ENCODE measurements around the gene CHRDL2. TPM values are rescaled to one million over a fixed set of nuclear protein-coding genes. Genes with fewer than 3 reads are reported as not detected.
"Not testable (repeated sequence)": the region's sequence is repeated elsewhere in the genome, so short reads cannot be mapped to it uniquely, and the experiment has no call there.

Gene CHRDL2
- total and polyA plus RNA-seq, 2 experiments from 2014 or later: not detected

- no peaks in the 10 kb centered on the region for H3K79me2 ChIP-seq (ENCODE audit: insufficient read depth)
- TF ChIP-seq EZH2 (IDR thresholded peaks at IDR 0.05; ENCODE audit: insufficient read depth, poor library complexity, severe bottlenecking) (no peak), EZH2phosphoT487 (IDR thresholded peaks at IDR 0.05; ENCODE audit: insufficient read depth, low read depth) (no peak)
- H3K9me2 ChIP-seq (ENCODE audit: insufficient read depth): no peaks in the 10 kb centered on the region
- H3K27ac ChIP-seq: no peak overlapping the region
- no peak overlapping the region for H3K4me2 ChIP-seq (ENCODE audit: unreplicated experiment)
- H3K9me3 ChIP-seq (ENCODE audit: low read depth): no peaks in the 10 kb centered on the region
- no peak overlapping the region for H2AFZ ChIP-seq
- no peaks in the 10 kb centered on the region for H3K4me1 ChIP-seq (ENCODE audit: insufficient read depth)
- no peak overlapping the region for H3K4me3 ChIP-seq
- no peak overlapping the region for H3K9ac ChIP-seq
- DNase-seq: no peak
- no peaks in the 10 kb centered on the region for H3K27me3 ChIP-seq (replicated peaks; ENCODE audit: insufficient read depth)
- in situ Hi-C loops (cut with MboI): no loop called here
- H3F3A ChIP-seq (ENCODE audit: insufficient read depth): no peaks in the 10 kb centered on the region
- H3K36me3 ChIP-seq (ENCODE audit: low read depth): no peaks in the 10 kb centered on the region
- WGBS, 2 experiments (ENCODE audit: low coverage in 1 of 2, low lambda C conversion rate in 2 of 2, missing lambda C conversion rate in 2 of 2): 89 to 93% methylated on average over 1 of the region's 1 CpG
- H4K20me1 ChIP-seq (ENCODE audit: insufficient read depth): no peaks in the 10 kb centered on the region
These were observed 67.9 kb downstream of the CHRDL2 start for GRCh38 chr11:74663315-74663714.

DNA sequence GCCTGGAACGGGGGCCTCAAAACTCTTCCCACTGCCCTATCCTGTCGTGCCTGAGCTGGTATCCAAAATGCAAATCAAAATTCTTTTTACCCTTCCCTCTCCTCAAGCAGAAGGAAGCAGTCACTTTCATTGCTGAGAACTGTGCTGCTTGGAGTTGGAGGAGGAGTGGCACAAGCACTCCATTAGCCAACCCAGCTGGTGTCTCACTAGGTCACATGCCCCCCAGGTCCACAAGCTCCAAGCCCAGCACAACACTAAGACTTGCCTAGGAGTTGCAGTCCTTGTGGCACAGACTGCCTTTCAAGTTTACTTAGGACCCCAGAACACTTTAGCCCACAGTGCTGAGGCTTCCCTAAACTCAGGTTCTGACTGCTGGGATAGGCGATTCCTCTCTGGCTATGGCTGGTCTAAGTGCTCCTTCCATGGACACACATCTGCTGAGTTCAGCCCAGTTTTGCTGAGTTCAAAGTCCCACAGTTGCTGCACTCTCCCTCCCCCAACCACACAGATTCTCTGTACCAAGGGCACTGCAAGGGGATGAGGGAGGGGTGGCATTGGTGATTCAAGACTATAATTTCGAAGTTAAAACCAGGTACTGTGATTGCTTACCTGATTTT, 68.6 kb downstream of the CHRDL2 start:
- no peak overlapping the region for H2AFZ ChIP-seq
- H3K27ac ChIP-seq: no peak overlapping the region
- no peaks in the 10 kb centered on the region for H3K9me2 ChIP-seq (ENCODE audit: insufficient read depth)
- no peaks in the 10 kb centered on the region for H3F3A ChIP-seq (ENCODE audit: insufficient read depth)
- TF ChIP-seq EZH2phosphoT487 (IDR thresholded peaks at IDR 0.05; ENCODE audit: insufficient read depth, low read depth): no peak
- no peak for TF ChIP-seq EZH2 (IDR thresholded peaks at IDR 0.05; ENCODE audit: insufficient read depth, poor library complexity, severe bottlenecking)
- H3K79me2 ChIP-seq (ENCODE audit: insufficient read depth): no peaks in the 10 kb centered on the region
- H3K4me2 ChIP-seq (ENCODE audit: unreplicated experiment): no peak overlapping the region
- H3K9ac ChIP-seq: no peak overlapping the region
- H3K4me3 ChIP-seq: no peak overlapping the region
- no peaks in the 10 kb centered on the region for H3K36me3 ChIP-seq (ENCODE audit: low read depth)
- 98 to 100% methylated on average over 4 of the region's 4 CpGs for WGBS, 2 experiments (ENCODE audit: low coverage in 1 of 2, low lambda C conversion rate in 2 of 2, missing lambda C conversion rate in 2 of 2)
- no peaks in the 10 kb centered on the region for H3K4me1 ChIP-seq (ENCODE audit: insufficient read depth)
- no peak for DNase-seq
- no peaks in the 10 kb centered on the region for H4K20me1 ChIP-seq (ENCODE audit: insufficient read depth)
- no peaks in the 10 kb centered on the region for H3K27me3 ChIP-seq (replicated peaks; ENCODE audit: insufficient read depth)
- H3K9me3 ChIP-seq (ENCODE audit: low read depth): no peaks in the 10 kb centered on the region
- in situ Hi-C loops (cut with MboI): no loop called here

- WGBS, 2 experiments (ENCODE audit: low coverage in 1 of 2, low lambda C conversion rate in 2 of 2, missing lambda C conversion rate in 2 of 2): 63 to 67% methylated on average over 3 of the region's 4 CpGs
- H3F3A ChIP-seq (ENCODE audit: insufficient read depth); H3K27ac ChIP-seq; H3K9ac ChIP-seq; H2AFZ ChIP-seq; H3K4me3 ChIP-seq; H3K4me2 ChIP-seq (ENCODE audit: unreplicated experiment); H3K9me2 ChIP-seq (ENCODE audit: insufficient read depth); DNase-seq; H3K9me3 ChIP-seq (ENCODE audit: low read depth); H3K27me3 ChIP-seq (replicated peaks; ENCODE audit: insufficient read depth); H3K79me2 ChIP-seq (ENCODE audit: insufficient read depth); H3K36me3 ChIP-seq (ENCODE audit: low read depth); in situ Hi-C loops (cut with MboI); H3K4me1 ChIP-seq (ENCODE audit: insufficient read depth); H4K20me1 ChIP-seq (ENCODE audit: insufficient read depth): not testable (repeated sequence)
These were observed 72.1 kb downstream of the CHRDL2 start for GRCh38 chr11:74659124-74659523.

- no peak overlapping the region for H2AFZ ChIP-seq
- DNase-seq: no peak
- in situ Hi-C loops (cut with MboI): no loop called here
- no peak overlapping the region for H3K4me2 ChIP-seq (ENCODE audit: unreplicated experiment)
- H3F3A ChIP-seq (ENCODE audit: insufficient read depth): no peaks in the 10 kb centered on the region
- H3K4me1 ChIP-seq (ENCODE audit: insufficient read depth): no peaks in the 10 kb centered on the region
- H3K79me2 ChIP-seq (ENCODE audit: insufficient read depth): no peaks in the 10 kb centered on the region
- H3K27me3 ChIP-seq (replicated peaks; ENCODE audit: insufficient read depth): no peaks in the 10 kb centered on the region
- no peaks in the 10 kb centered on the region for H4K20me1 ChIP-seq (ENCODE audit: insufficient read depth)
- no peaks in the 10 kb centered on the region for H3K36me3 ChIP-seq (ENCODE audit: low read depth)
- no peak overlapping the region for H3K4me3 ChIP-seq
- WGBS, 2 experiments (ENCODE audit: low coverage in 1 of 2, low lambda C conversion rate in 2 of 2, missing lambda C conversion rate in 2 of 2): 99 to 100% methylated on average over 5 of the region's 5 CpGs
- H3K9me3 ChIP-seq (ENCODE audit: low read depth): no peaks in the 10 kb centered on the region
- no peak overlapping the region for H3K9ac ChIP-seq
- H3K27ac ChIP-seq: no peak overlapping the region
- H3K9me2 ChIP-seq (ENCODE audit: insufficient read depth): no peaks in the 10 kb centered on the region
- TF ChIP-seq EZH2phosphoT487 (IDR thresholded peaks at IDR 0.05; ENCODE audit: insufficient read depth, low read depth) (no peak), EZH2 (IDR thresholded peaks at IDR 0.05; ENCODE audit: insufficient read depth, poor library complexity, severe bottlenecking) (no peak)
These were observed 76.2 kb downstream of the CHRDL2 start for GRCh38 chr11:74654976-74655375.

DNA sequence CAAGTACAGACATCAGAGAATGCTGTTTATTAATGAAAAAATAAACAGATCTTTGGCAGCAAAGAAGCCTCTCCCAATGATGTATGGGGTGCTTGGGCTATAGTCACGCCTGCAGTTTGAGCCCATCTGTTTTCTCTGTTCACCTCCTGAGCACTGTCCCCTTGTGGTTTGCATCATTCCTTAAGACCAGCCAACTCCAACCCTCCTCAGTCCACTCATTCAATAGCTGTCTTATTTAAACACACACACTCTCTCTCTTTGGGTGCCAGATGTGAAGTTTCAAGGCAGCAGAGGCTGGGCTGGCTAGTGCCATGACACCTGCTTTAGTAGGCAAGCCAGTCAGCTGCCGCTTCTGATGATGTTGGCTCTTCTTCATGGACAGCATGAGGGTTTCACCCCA, 80.7 kb downstream of the CHRDL2 start:
- Histone ChIP-seq H3K9me2 (ENCODE audit: insufficient read depth) (no peaks in the 10 kb centered on the region), H4K20me1 (ENCODE audit: insufficient read depth) (no peaks in the 10 kb centered on the region), H3K9me3 (ENCODE audit: low read depth) (no peaks in the 10 kb centered on the region), H3K36me3 (ENCODE audit: low read depth) (no peaks in the 10 kb centered on the region), H3K4me2 (ENCODE audit: unreplicated experiment) (no peak overlapping the region), H2AFZ (no peak overlapping the region), H3K4me1 (ENCODE audit: insufficient read depth) (no peaks in the 10 kb centered on the region), H3F3A (ENCODE audit: insufficient read depth) (no peaks in the 10 kb centered on the region), H3K79me2 (ENCODE audit: insufficient read depth) (no peaks in the 10 kb centered on the region), H3K4me3 (no peak overlapping the region), H3K9ac (no peak overlapping the region), H3K27me3 (replicated peaks; ENCODE audit: insufficient read depth) (no peaks in the 10 kb centered on the region), H3K27ac (no peak overlapping the region)
- in situ Hi-C loops (cut with MboI): no loop called here
- 82 to 84% methylated on average over 2 of the region's 2 CpGs for WGBS, 2 experiments (ENCODE audit: low coverage in 1 of 2, low lambda C conversion rate in 2 of 2, missing lambda C conversion rate in 2 of 2)
- peak; percentile 15 for DNase-seq
- TF ChIP-seq EZH2 (IDR thresholded peaks at IDR 0.05; ENCODE audit: insufficient read depth, poor library complexity, severe bottlenecking): no peak
- no peak for TF ChIP-seq EZH2phosphoT487 (IDR thresholded peaks at IDR 0.05; ENCODE audit: insufficient read depth, low read depth)

Data from GM23248 (cell line).